A549 (cell line): Measurements from ENCODE around the gene NKX6-1. TPM values are rescaled to one million over a fixed set of nuclear protein-coding genes. Genes with fewer than 3 reads are reported as not detected.

Source experiments
- ATAC-seq, 2 experiments: fragments of 200-7000 bp in 1 of 2; fragments of >200 bp in 1 of 2; cut with Nextera tagmentation in 1 of 2; cut with Tn5 transposase in 1 of 2; 3 replicates each; pipeline versions ENCODE4 v1.8.0 to v1.9.1; 2018 to 2020; ENCODE audit warnings: mild to moderate bottlenecking in 1 of 2, moderate library complexity in 1 of 2
- CTCF ChIA-PET: fragments of 300-600 bp; sonication (Branson Sonifier 250); formaldehyde crosslinking; extraction: SDS; loops from one replicate; lab custom pipeline; 2021; ENCODE audit warnings: antibody characterized with exemption, inconsistent platforms; lab: Yijun Ruan, JAX
- POLR2A ChIA-PET: fragments of 350-600 bp; formaldehyde crosslinking; extraction: SDS; loops from one replicate; lab custom pipeline; 2021; ENCODE audit warnings: antibody characterized with exemption, inconsistent platforms; lab: Yijun Ruan, JAX
- DNase-seq, 2 experiments: peaks; one replicate each; pipeline versions ENCODE4 v3.0.0 to v3.0.0-alpha.2; 2011 to 2016; ENCODE audit warnings: low read depth in 1 of 2, low spot score in 1 of 2
- FAIRE-seq: peaks from 2 replicates; lab custom pipeline; 2011; peaks lifted over from hg19 to GRCh38; lab: Jason Lieb, UNC
- H3K27ac ChIP-seq, 2 experiments: fragments of >200 bp; sonication (Bioruptor Twin); formaldehyde crosslinking; 3 replicates each; pipeline ENCODE4 v1.5.1; 2016 to 2017
- H3K4me1 ChIP-seq: fragments of >200 bp; sonication (Bioruptor Twin); formaldehyde crosslinking; 3 replicates; pipeline ENCODE4 v1.6.1; 2016
- H3K4me2 ChIP-seq: fragments of >200 bp; sonication (Bioruptor Twin); formaldehyde crosslinking; 3 replicates; pipeline ENCODE4 v1.6.1; 2016
- H3K4me3 ChIP-seq: fragments of >200 bp; sonication (Bioruptor Twin); formaldehyde crosslinking; 3 replicates; pipeline ENCODE4 v1.5.1; 2016
- H3K9me3 ChIP-seq: fragments of >200 bp; sonication (Bioruptor Twin); formaldehyde crosslinking; 3 replicates; pipeline ENCODE4 v1.6.1; 2016
- BHLHE40 ChIP-seq: IDR thresholded peaks from 2 replicates; pipeline ENCODE4 v1.6.1; 2012; ENCODE audit warnings: low read depth, low read length, inconsistent platforms
- CBX8 ChIP-seq: fragments of 200-600 bp; sonication (generic); IDR thresholded peaks from 2 replicates; pipeline ENCODE4 v1.6.1; 2016
- EP300 ChIP-seq, 2 experiments: fragments of >200 bp; sonication (Bioruptor Twin); formaldehyde crosslinking; IDR thresholded peaks; 2 replicates in 1 of 2; 3 replicates in 1 of 2; pipeline ENCODE4 v1.6.1; 2016 to 2017
- ESRRA ChIP-seq: fragments of 150-350 bp; IDR thresholded peaks from 2 replicates; pipeline ENCODE4 v1.6.1; 2014; ENCODE audit warnings: mild to moderate bottlenecking, low read length, borderline replicate concordance
- FOSL2 ChIP-seq, 2 experiments: fragments of 450-650 bp in 1 of 2; fragments of >200 bp in 1 of 2; sonication (Bioruptor Twin) in 1 of 2; formaldehyde crosslinking; IDR thresholded peaks; 2 replicates each; pipeline versions ENCODE4 v1.5.0 to v1.6.1; 2016 to 2020; ENCODE audit warnings: mild to moderate bottlenecking in 1 of 2, moderate library complexity in 1 of 2
- GATA3 ChIP-seq: IDR thresholded peaks from 2 replicates; pipeline ENCODE4 v1.6.1; 2012; ENCODE audit warnings: borderline replicate concordance
- HDAC2 ChIP-seq: fragments of 200-600 bp; sonication (generic); IDR thresholded peaks from 2 replicates; pipeline ENCODE4 v1.6.1; 2016
- HOXA7 ChIP-seq: fragments of 250-450 bp; sonication (Bioruptor Pico); IDR thresholded peaks from 2 replicates; pipeline ENCODE4 v1.5.0; 2020; ENCODE audit warnings: mild to moderate bottlenecking, moderate library complexity
- HOXB13 ChIP-seq: fragments of 250-450 bp; sonication (Bioruptor Pico); IDR thresholded peaks from 2 replicates; pipeline ENCODE4 v1.5.0; 2020; ENCODE audit warnings: low read depth, mild to moderate bottlenecking, moderate library complexity
- KDM1A ChIP-seq: fragments of 200-600 bp; sonication (generic); IDR thresholded peaks from 2 replicates; pipeline ENCODE4 v1.6.1; 2016; ENCODE audit warnings: low read depth, mild to moderate bottlenecking
- KDM5A ChIP-seq: fragments of 200-600 bp; sonication (generic); IDR thresholded peaks from 2 replicates; pipeline ENCODE4 v1.6.1; 2016; ENCODE audit warnings: antibody characterized with exemption, mild to moderate bottlenecking
- MAFK ChIP-seq: fragments of 450-650 bp; IDR thresholded peaks from 2 replicates; pipeline ENCODE4 v1.6.1; 2014; ENCODE audit not compliant: partially characterized antibody
- MYC ChIP-seq: IDR thresholded peaks from 2 replicates; pipeline ENCODE4 v1.6.1; 2012; ENCODE audit warnings: mild to moderate bottlenecking, inconsistent platforms, low read length, improper control_type of control experiment, borderline replicate concordance
- RAD21 ChIP-seq, 2 experiments: fragments of >200 bp in 1 of 2; sonication (Bioruptor Twin) in 1 of 2; formaldehyde crosslinking in 1 of 2; IDR thresholded peaks in 1 of 2; conservative IDR thresholded peaks in 1 of 2; 2 replicates in 1 of 2; 3 replicates in 1 of 2; pipeline ENCODE4 v1.6.1; 2012 to 2018; ENCODE audit warnings: inconsistent platforms in 1 of 2
- RARB ChIP-seq: fragments of 250-450 bp; sonication (Bioruptor Pico); IDR thresholded peaks from 2 replicates; pipeline ENCODE4 v1.8.0; 2021; ENCODE audit warnings: mild to moderate bottlenecking, moderate library complexity
- SREBF2 ChIP-seq: fragments of 450-650 bp; IDR thresholded peaks from 2 replicates; pipeline ENCODE4 v1.6.1; 2014; ENCODE audit warnings: mild to moderate bottlenecking, moderate library complexity
- TP53 ChIP-seq: fragments of 250-450 bp; sonication (Bioruptor Pico); IDR thresholded peaks from 2 replicates; pipeline ENCODE4 v1.5.0; 2021; ENCODE audit warnings: mild to moderate bottlenecking, moderate library complexity
- ZFP36 ChIP-seq: fragments of 450-650 bp; IDR thresholded peaks from 2 replicates; pipeline ENCODE4 v1.6.1; 2014; ENCODE audit warnings: borderline replicate concordance; ENCODE audit not compliant: partially characterized antibody
- ZNF302 ChIP-seq: fragments of 250-450 bp; sonication (Bioruptor Pico); IDR thresholded peaks from 2 replicates; pipeline ENCODE4 v1.9.0; 2021; ENCODE audit warnings: inconsistent platforms, mild to moderate bottlenecking, moderate library complexity
- WGBS: methylation state at CpG from one replicate; pipeline ENCODE4 v1.1.6; 2017; ENCODE audit errors: missing lambda C conversion rate; 5-methylcytosine and 5-hydroxymethylcytosine counted together
- polyA plus RNA-seq, 4 experiments: library from polyadenylated mRNA; depleted of rRNA in 3 of 4; stranded (reverse); fragments of >200 nt; fragmentation: RNase III in 1 of 4; extraction: RNeasy Plus Mini Kit Qiagen cat#74134 plus additional on column Dnase treatment in 1 of 4; gene quantifications; 2 replicates in 3 of 4; 3 replicates in 1 of 4; pipeline ENCODE4 v1.2.3, GENCODE V29; 2011 to 2017
- TF ChIP-seq, protein P1 (sequence below): fragments of 150-350 bp; IDR thresholded peaks from 2 replicates; pipeline ENCODE4 v1.6.1; 2014; ENCODE audit warnings: low read depth, mild to moderate bottlenecking, low read length
- TF ChIP-seq, protein P2 (sequence below): fragments of >200 bp; sonication (Bioruptor Twin); formaldehyde crosslinking; IDR thresholded peaks from 2 replicates; pipeline ENCODE4 v1.6.1; 2016
- TF ChIP-seq, protein P3 (sequence below): fragments of 250-450 bp; sonication (Bioruptor Pico); IDR thresholded peaks from 2 replicates; pipeline ENCODE4 v1.5.0; 2021; ENCODE audit warnings: mild to moderate bottlenecking, moderate library complexity, borderline replicate concordance
- TF ChIP-seq, protein P4 (sequence below): fragments of 200-600 bp; sonication (generic); IDR thresholded peaks from 2 replicates; pipeline ENCODE4 v1.6.1; 2016; ENCODE audit warnings: antibody characterized with exemption, mild to moderate bottlenecking, moderate library complexity

NKX6-1 gene
- polyA plus RNA-seq, 2 of the 4 experiments (the other 2 are of a cell fraction): 0.13 to 0.28 TPM

DNA sequence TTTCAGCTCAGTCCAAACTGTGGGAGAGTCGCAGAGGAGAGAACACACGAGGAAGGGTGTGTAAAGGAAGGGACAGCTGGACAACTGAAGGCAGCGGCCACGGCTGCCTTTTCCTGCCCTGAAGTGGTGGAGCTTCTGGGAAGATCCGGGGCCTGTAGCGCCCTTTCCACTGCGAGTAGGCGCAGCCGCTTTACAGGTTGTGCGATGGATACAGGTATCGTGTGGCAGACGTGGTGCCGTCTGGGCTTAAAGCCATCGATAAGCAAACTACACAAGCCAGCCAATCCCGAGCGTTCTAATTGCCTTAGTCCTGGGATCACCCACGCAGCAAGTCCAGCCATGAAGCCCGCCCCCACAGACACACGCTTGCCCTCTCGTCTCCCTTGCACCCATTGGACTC, 15.4 kb downstream of the NKX6-1 start:
- FAIRE-seq: no peak
- POLR2A ChIA-PET: no interaction called here

DNA sequence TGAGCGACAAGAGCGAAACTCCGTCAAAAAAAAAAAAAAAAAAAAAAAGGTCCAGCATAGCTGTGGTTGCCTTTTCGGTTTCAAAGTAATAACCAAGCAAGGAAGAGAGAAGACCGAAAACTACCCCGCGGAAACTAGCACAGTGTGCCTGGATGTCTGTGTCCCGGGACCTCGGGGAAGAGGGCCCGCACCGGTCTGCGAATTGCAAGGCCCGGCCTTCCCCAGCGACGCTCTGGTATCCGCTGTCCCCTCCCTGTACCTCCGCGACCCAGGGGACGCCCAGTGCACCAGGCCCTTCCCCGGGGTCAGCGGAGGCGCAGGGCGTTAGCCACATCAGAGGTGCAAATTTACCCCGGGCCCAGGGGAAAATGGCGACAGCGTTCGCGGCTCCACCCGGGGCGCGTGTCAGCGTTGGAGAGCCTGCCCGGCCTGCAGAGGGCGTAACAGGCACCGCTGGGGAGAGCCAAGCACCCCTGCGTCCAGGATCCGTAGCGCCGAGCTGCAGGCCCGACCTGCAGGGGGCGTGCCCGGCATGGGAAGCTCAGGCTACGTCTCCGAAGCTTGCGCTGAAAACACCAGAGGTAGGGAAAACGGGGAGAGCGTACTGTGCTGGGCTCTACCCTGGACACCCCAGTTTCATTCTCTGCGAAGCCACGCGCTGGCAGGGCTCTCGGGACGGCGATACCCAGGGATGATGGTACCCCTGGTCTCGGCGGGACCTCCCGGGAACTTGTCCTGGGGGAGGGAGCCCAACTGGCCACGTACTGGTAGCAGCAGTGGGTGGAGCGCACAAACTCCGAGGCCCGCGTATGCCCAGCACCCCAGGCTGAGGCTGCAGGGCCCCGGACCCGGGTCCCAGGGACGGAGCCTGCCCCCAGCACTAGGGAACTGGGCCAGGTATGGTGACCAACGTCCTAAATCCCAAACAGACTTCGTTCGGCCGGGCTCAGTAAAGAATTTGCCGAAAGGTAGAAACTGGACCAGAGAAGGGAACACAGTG, 16.2 kb downstream of the NKX6-1 start:
- FAIRE-seq: no peak
- H3K4me2 ChIP-seq: no peak overlapping the region

More for the DNA sequence above, 15.4 kb downstream of the NKX6-1 start:
- CTCF ChIA-PET: no interaction called here
- no peaks in the 10 kb centered on the region for H3K9me3 ChIP-seq
- no peak overlapping the region for H3K4me3 ChIP-seq
- ATAC-seq (no peak), DNase-seq (no peak)
- no peak for TF ChIP-seq HOXA7 (CRISPR knock-in tag)
- no peak for TF ChIP-seq FOSL2 (IDR thresholded peaks at IDR 0.05)
- no peak for TF ChIP-seq FOSL2 (CRISPR knock-in tag; IDR thresholded peaks at IDR 0.05)
- no peak for TF ChIP-seq TP53 (CRISPR knock-in tag)
- no peak for TF ChIP-seq KDM1A
- no peak for TF ChIP-seq GATA3
- H3K4me1 ChIP-seq: no peaks in the 10 kb centered on the region
- H3K4me2 ChIP-seq: no peak overlapping the region
- H3K27ac ChIP-seq: no peak overlapping the region
- WGBS: 87% methylated on average over 20 of the region's 20 CpGs

More for the DNA sequence above, 16.2 kb downstream of the NKX6-1 start:
- ATAC-seq: no peak
- no peak overlapping the region for H3K4me3 ChIP-seq
- WGBS: 71% methylated on average over 33 of the region's 69 CpGs
- ChIA-PET POLR2A (no interaction called here), CTCF (no interaction called here)
- TF ChIP-seq, protein P1, sequence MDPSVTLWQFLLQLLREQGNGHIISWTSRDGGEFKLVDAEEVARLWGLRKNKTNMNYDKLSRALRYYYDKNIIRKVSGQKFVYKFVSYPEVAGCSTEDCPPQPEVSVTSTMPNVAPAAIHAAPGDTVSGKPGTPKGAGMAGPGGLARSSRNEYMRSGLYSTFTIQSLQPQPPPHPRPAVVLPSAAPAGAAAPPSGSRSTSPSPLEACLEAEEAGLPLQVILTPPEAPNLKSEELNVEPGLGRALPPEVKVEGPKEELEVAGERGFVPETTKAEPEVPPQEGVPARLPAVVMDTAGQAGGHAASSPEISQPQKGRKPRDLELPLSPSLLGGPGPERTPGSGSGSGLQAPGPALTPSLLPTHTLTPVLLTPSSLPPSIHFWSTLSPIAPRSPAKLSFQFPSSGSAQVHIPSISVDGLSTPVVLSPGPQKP: no peak
- TF ChIP-seq HOXA7 (CRISPR knock-in tag): no peak
- no peak for TF ChIP-seq MYC
- TF ChIP-seq KDM5A: no peak
- no peak for TF ChIP-seq MAFK
- no peak for TF ChIP-seq SREBF2
- no peak for TF ChIP-seq BHLHE40
- TF ChIP-seq, protein P2, sequence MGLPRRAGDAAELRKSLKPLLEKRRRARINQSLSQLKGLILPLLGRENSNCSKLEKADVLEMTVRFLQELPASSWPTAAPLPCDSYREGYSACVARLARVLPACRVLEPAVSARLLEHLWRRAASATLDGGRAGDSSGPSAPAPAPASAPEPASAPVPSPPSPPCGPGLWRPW: no peak
- TF ChIP-seq CBX8: no peak
- TF ChIP-seq ZNF302 (CRISPR knock-in tag): no peak
- TF ChIP-seq, protein P3, sequence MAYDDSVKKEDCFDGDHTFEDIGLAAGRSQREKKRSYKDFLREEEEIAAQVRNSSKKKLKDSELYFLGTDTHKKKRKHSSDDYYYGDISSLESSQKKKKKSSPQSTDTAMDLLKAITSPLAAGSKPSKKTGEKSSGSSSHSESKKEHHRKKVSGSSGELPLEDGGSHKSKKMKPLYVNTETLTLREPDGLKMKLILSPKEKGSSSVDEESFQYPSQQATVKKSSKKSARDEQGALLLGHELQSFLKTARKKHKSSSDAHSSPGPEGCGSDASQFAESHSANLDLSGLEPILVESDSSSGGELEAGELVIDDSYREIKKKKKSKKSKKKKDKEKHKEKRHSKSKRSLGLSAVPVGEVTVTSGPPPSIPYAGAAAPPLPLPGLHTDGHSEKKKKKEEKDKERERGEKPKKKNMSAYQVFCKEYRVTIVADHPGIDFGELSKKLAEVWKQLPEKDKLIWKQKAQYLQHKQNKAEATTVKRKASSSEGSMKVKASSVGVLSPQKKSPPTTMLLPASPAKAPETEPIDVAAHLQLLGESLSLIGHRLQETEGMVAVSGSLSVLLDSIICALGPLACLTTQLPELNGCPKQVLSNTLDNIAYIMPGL (CRISPR knock-in tag): no peak
- no peak for TF ChIP-seq RARB (CRISPR knock-in tag)
- TF ChIP-seq EP300 (IDR thresholded peaks at IDR 0.05): no peak
- no peak for TF ChIP-seq HDAC2
- no peak for TF ChIP-seq RAD21 (conservative IDR thresholded peaks at IDR 0.05 in 1 of 2, IDR thresholded peaks at IDR 0.05 in 1 of 2)
- TF ChIP-seq, protein P4, sequence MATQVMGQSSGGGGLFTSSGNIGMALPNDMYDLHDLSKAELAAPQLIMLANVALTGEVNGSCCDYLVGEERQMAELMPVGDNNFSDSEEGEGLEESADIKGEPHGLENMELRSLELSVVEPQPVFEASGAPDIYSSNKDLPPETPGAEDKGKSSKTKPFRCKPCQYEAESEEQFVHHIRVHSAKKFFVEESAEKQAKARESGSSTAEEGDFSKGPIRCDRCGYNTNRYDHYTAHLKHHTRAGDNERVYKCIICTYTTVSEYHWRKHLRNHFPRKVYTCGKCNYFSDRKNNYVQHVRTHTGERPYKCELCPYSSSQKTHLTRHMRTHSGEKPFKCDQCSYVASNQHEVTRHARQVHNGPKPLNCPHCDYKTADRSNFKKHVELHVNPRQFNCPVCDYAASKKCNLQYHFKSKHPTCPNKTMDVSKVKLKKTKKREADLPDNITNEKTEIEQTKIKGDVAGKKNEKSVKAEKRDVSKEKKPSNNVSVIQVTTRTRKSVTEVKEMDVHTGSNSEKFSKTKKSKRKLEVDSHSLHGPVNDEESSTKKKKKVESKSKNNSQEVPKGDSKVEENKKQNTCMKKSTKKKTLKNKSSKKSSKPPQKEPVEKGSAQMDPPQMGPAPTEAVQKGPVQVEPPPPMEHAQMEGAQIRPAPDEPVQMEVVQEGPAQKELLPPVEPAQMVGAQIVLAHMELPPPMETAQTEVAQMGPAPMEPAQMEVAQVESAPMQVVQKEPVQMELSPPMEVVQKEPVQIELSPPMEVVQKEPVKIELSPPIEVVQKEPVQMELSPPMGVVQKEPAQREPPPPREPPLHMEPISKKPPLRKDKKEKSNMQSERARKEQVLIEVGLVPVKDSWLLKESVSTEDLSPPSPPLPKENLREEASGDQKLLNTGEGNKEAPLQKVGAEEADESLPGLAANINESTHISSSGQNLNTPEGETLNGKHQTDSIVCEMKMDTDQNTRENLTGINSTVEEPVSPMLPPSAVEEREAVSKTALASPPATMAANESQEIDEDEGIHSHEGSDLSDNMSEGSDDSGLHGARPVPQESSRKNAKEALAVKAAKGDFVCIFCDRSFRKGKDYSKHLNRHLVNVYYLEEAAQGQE: no peak
- TF ChIP-seq ESRRA: no peak
- TF ChIP-seq ZFP36: no peak
- no peak for TF ChIP-seq HOXB13
- H3K27ac ChIP-seq: no peak overlapping the region
- H3K9me3 ChIP-seq: no peaks in the 10 kb centered on the region
- DNase-seq: no peak
- H3K4me1 ChIP-seq: no peaks in the 10 kb centered on the region
